Pancreas (tissue), 10 donors: ENCODE results near the gene CACNA2D3. TPM values are rescaled to one million over a fixed set of nuclear protein-coding genes. Genes with fewer than 3 reads are reported as not detected.

Experiments
- ATAC-seq, 4 donors: fragments of 200-7000 bp; cut with Tn5 transposase; one replicate each; pipeline versions ENCODE4 v1.8.0 to v1.9.1; 2020; ENCODE audit warnings: mild to moderate bottlenecking in 4 of 4, moderate library complexity in 4 of 4
- DNase-seq, 6 donors: peaks; one replicate each; pipeline ENCODE4 v3.0.0-alpha.2; 2020
- FAIRE-seq: peaks from 2 replicates; lab custom pipeline; 2012; peaks lifted over from hg19 to GRCh38; lab: Jason Lieb, UNC
- H3K27ac ChIP-seq, 4 donors: fragments of 200-600 bp; sonication (generic); 1 replicate in 3 of 4; 2 replicates in 1 of 4; pipeline versions ENCODE4 v1.5.0 to v1.8.0; 2020
- H3K27me3 ChIP-seq, 4 donors: fragments of 200-600 bp; one replicate each; pipeline ENCODE4 v1.8.0; 2021
- H3K36me3 ChIP-seq, 3 donors: fragments of 200-600 bp; sonication (generic) in 1 of 3; one replicate each; pipeline versions ENCODE4 v1.5.0 to v1.8.0; 2020 to 2021
- H3K4me1 ChIP-seq, 3 donors: fragments of 200-600 bp; one replicate each; pipeline ENCODE4 v1.8.0; 2021
- H3K4me3 ChIP-seq, 4 donors: fragments of 200-600 bp; sonication (generic) in 2 of 4; one replicate each; pipeline versions ENCODE4 v1.5.0 to v1.8.0; 2020 to 2021
- H3K9me3 ChIP-seq, 4 donors: fragments of 200-600 bp; one replicate each; pipeline ENCODE4 v1.8.0; 2021
- CTCF ChIP-seq, 4 donors: fragments of 200-600 bp; sonication (generic) in 3 of 4; IDR thresholded peaks; one replicate each; pipeline versions ENCODE4 v1.5.0 to v1.8.0; 2021; ENCODE audit warnings: antibody characterized with exemption in 4 of 4
- WGBS, 2 donors: extraction: QIAGEN DNeasy Blood & Tissue Kit; methylation state at CpG; one replicate each; pipeline ENCODE4 v1.1.7; 2013; 5-methylcytosine and 5-hydroxymethylcytosine counted together
- intact Hi-C, 3 donors: fragments of 100-400 bp; cut with DNase I; formaldehyde crosslinking; loops; one replicate each; pipeline versions ENCODE4 v1.11.1 to v1.14.2; 2022
- polyA plus RNA-seq, 2 donors: library from polyadenylated mRNA; stranded (reverse); fragments of 200-250 nt; gene quantifications; one replicate each; pipeline ENCODE4 v1.2.3, GENCODE V29; 2013
- total RNA-seq, 6 donors: library from RNA; stranded (reverse); fragmentation: NEBNext Ultra II Directional in 4 of 6; extraction: Animal tissue kit (Norgen Biotek cat#: 25700) in 4 of 6; gene quantifications; one replicate each; pipeline versions ENCODE4 v1.2.1 to v1.2.4, GENCODE V29; 2021 to 2023
- donor health status: healthy with polysubstance abuse.
- donor health status: DM: no; HTN: no; CAD: no; lungs with moderate emphysema.
- donor health status: DM: no; HTN: no; CAD: no.
- donor health status: control.
- donor health status: control.
- donor health status: Bipolar disorder and iron deficiency.
- donor health status: DM: yes; HTN: yes; CAD: no.
- donor health status: DM: no; HTN: no; CAD: no.
- donor health status: DM: no; HTN: no; CAD: no.
- donor health status: DM: yes; HTN: yes; CAD: no.

Gene CACNA2D3
- total and polyA plus RNA-seq, 8 donors = 0.19 to 0.75 (median 0.37) TPM; not detected in 2

GRCh38 chr3:54865316-54865715, 743.0 kb downstream of the CACNA2D3 start:
- no peak for TF ChIP-seq CTCF (IDR thresholded peaks at IDR 0.05)
- DNase-seq (no peak), FAIRE-seq (no peak), ATAC-seq (no peak)
- H3K27ac ChIP-seq = no peak overlapping the region
- no peaks in the 10 kb centered on the region for H3K27me3 ChIP-seq
- H3K9me3 ChIP-seq = no peaks in the 10 kb centered on the region
- no peak overlapping the region for H3K4me3 ChIP-seq
- 47 to 55% methylated on average over 4 of the region's 4 CpGs for WGBS, 2 donors
- H3K36me3 ChIP-seq = no peaks in the 10 kb centered on the region
- H3K4me1 ChIP-seq = no peaks in the 10 kb centered on the region
- intact Hi-C loops = no loop called here

DNA sequence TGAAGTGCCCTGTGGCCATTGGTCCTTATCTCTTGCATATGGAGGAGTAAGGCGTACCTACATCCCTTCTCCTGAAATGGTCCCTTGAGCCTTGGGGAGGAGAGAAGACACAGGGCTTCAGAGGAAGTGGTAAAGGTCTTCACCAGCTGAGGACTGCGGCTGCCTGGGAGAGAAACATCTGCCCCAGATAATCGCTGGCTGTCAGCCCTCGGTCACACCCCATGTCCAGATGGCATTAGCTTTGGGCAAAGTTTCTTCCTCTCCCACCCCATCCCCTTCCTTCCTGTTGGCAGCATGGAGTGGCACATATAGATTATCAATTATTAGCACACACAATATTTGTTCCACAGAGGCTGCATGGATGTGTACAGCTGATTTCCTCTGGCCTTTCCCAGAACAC, 743.9 kb downstream of the CACNA2D3 start:
- TF ChIP-seq CTCF (IDR thresholded peaks at IDR 0.05) = no peak
- ATAC-seq (no peak), DNase-seq (no peak), FAIRE-seq (no peak)
- H3K27ac ChIP-seq = no peak overlapping the region
- H3K4me3 ChIP-seq = no peak overlapping the region
- no peaks in the 10 kb centered on the region for H3K4me1 ChIP-seq
- no peaks in the 10 kb centered on the region for H3K9me3 ChIP-seq
- 71 to 89% methylated on average over 4 of the region's 4 CpGs for WGBS, 2 donors
- intact Hi-C loops = no loop called here
- H3K36me3 ChIP-seq = no peaks in the 10 kb centered on the region
- H3K27me3 ChIP-seq = no peaks in the 10 kb centered on the region

DNA sequence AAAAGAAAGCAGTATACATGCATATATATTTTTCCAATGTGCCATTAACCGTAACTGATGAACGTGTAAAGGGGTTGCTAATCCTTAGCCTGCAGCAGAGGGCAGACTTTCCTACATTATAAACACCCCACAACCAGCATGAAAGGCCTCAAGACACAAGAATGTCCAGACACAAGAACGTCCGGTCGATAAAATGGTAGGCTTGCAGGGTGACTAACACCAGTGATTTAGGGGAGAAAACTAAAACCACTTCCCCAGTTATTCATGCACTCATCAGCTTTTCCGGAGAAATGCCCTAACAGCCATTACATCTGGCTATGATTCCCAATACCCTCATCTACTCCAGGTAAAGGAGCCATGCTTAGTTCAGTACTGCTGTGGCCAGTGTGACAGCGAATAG, 748.1 kb downstream of the CACNA2D3 start:
- Histone ChIP-seq H3K4me1 (no peaks in the 10 kb centered on the region), H3K36me3 (no peaks in the 10 kb centered on the region), H3K4me3 (no peak overlapping the region), H3K27me3 (no peaks in the 10 kb centered on the region), H3K27ac (no peak overlapping the region), H3K9me3 (no peaks in the 10 kb centered on the region)
- peak in 3 of 4 donors; percentile 74 to 83 (median 77) for ATAC-seq
- FAIRE-seq = no peak
- intact Hi-C loops = no loop called here
- TF ChIP-seq CTCF (IDR thresholded peaks at IDR 0.05) = peak in 3 of 4 donors; percentile 18
- 37 to 40% methylated on average over 7 of the region's 7 CpGs for WGBS, 2 donors
- DNase-seq = peak in 1 of 6 donors; percentile 17

- H3K9me3 ChIP-seq = no peaks in the 10 kb centered on the region
- WGBS, 2 donors = 53 to 59% methylated on average over 4 of the region's 4 CpGs
- FAIRE-seq = no peak
- intact Hi-C loops = no loop called here
- H3K4me3 ChIP-seq = no peak overlapping the region
- H3K27me3 ChIP-seq = no peaks in the 10 kb centered on the region
- TF ChIP-seq CTCF (IDR thresholded peaks at IDR 0.05) = no peak
- no peaks in the 10 kb centered on the region for H3K36me3 ChIP-seq
- peak in 2 of 4 donors; percentile 12 to 40 for ATAC-seq
- DNase-seq = peak in 1 of 6 donors; percentile 41
- H3K27ac ChIP-seq = no peak overlapping the region
- H3K4me1 ChIP-seq = no peaks in the 10 kb centered on the region
Observed at GRCh38 chr3:54871867-54872266, 749.5 kb downstream of the CACNA2D3 start.

DNA sequence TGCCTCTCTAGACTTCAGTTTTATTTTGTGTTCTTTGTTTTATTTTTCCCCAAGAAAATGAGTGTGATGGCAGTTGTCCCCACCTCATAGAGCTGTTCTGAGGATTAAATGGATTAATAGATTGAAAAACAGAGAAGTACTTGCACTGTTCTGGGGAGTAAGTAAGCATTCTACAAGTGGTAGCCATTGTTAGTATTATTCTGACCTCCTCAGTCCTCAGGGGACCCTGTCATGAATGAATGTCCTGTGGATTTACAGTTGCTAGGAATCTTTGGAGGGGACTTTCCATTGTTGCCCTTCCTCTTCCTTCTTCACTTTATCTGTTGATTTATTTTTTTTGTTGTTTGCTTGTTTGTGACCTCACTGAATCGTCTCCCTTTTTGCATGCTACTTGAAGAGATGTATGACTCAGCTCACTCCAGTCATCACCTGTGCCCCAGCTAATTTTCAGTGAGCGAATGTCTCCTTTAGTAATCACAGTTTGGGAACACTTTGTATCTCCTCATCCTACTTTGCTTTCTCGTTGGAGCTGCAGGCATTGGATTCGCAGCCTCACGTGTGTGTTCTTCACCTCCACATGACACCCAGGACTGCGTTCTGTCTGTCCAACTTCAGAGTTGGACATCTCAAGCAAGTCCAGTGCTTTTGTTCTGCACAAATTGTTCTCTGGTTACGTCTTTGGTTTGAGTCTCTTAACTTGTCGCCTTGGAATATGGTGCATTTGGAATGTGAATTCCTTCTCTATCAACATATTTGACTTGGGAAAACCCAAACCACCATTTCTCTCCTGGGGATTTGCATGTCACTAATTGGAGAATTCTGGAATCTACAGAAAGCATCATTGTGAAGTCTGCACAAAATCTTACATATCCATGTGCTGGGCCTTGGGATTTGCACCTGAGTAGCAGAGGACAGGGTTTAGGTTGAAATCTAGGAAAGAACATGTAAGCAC, 751.0 kb downstream of the CACNA2D3 start:
- no peak for FAIRE-seq
- no peak for DNase-seq
- no peak for ATAC-seq
- intact Hi-C loops = no loop called here
- Histone ChIP-seq H3K36me3 (no peaks in the 10 kb centered on the region), H3K27ac (no peak overlapping the region), H3K4me1 (no peaks in the 10 kb centered on the region), H3K27me3 (no peaks in the 10 kb centered on the region), H3K4me3 (no peak overlapping the region), H3K9me3 (no peaks in the 10 kb centered on the region)
- no peak for TF ChIP-seq CTCF (IDR thresholded peaks at IDR 0.05)
- 63 to 66% methylated on average over 8 of the region's 8 CpGs for WGBS, 2 donors
